Duodenal mucosa (tissue), 2 donors: ENCODE measurements around the gene CD164L2.

ENCODE experiments used
- H3K27ac ChIP-seq: one replicate; pipeline ENCODE4 v1.7.0; 2013; ENCODE audit warnings: low read depth, low read length
- H3K27me3 ChIP-seq, 2 donors: one replicate each; pipeline ENCODE4 v1.7.0; 2013; ENCODE audit warnings: low read length in 2 of 2, control low read depth in 1 of 2; ENCODE audit not compliant: insufficient read depth in 2 of 2, control insufficient read depth in 1 of 2
- H3K36me3 ChIP-seq, 2 donors: one replicate each; pipeline ENCODE4 v1.7.0; 2013; ENCODE audit warnings: low read length in 2 of 2, control low read depth in 1 of 2; ENCODE audit not compliant: insufficient read depth in 2 of 2, control insufficient read depth in 1 of 2
- H3K4me1 ChIP-seq, 2 donors: one replicate each; pipeline ENCODE4 v1.7.0; 2013; ENCODE audit warnings: low read length in 2 of 2, control low read depth in 1 of 2; ENCODE audit not compliant: insufficient read depth in 2 of 2, control insufficient read depth in 1 of 2
- H3K4me3 ChIP-seq, 2 donors: one replicate each; pipeline ENCODE4 v1.7.0; 2013; ENCODE audit warnings: low read length in 2 of 2, low read depth in 1 of 2
- H3K9ac ChIP-seq, 2 donors: one replicate each; pipeline ENCODE4 v1.7.0; 2013; ENCODE audit warnings: low read length in 2 of 2, low read depth in 1 of 2
- H3K9me3 ChIP-seq, 2 donors: one replicate each; pipeline ENCODE4 v1.7.0; 2013; ENCODE audit warnings: low read length in 2 of 2, control low read depth in 1 of 2; ENCODE audit not compliant: control insufficient read depth in 1 of 2

Gene CD164L2

GRCh38 chr1:27398405-27399149 is 15.4 kb upstream of the CD164L2 start:
- Histone ChIP-seq H3K9ac (no peak overlapping the region), H3K9me3 (no peaks in the 10 kb centered on the region), H3K36me3 (peaks cover 0 to 3% of the 10 kb centered on the region in 2 donors), H3K4me3 (no peak overlapping the region), H3K4me1 (peaks cover 9 to 14% of the 10 kb centered on the region in 2 donors), H3K27me3 (no peaks in the 10 kb centered on the region), H3K27ac (no peak overlapping the region)

GRCh38 chr1:27397749-27398148 is 14.6 kb upstream of the CD164L2 start:
- H3K4me1 ChIP-seq = peaks cover 5 to 10% of the 10 kb centered on the region in 2 donors
- H3K4me3 ChIP-seq = no peak overlapping the region
- H3K9ac ChIP-seq = no peak overlapping the region
- no peak overlapping the region for H3K27ac ChIP-seq
- H3K36me3 ChIP-seq = no peaks in the 10 kb centered on the region
- no peaks in the 10 kb centered on the region for H3K27me3 ChIP-seq
- no peaks in the 10 kb centered on the region for H3K9me3 ChIP-seq

GRCh38 chr1:27397110-27397509 is 14.0 kb upstream of the CD164L2 start:
- Histone ChIP-seq H3K27ac (no peak overlapping the region), H3K9ac (no peak overlapping the region), H3K9me3 (no peaks in the 10 kb centered on the region), H3K4me1 (peaks cover under 1 to 7% of the 10 kb centered on the region in 2 donors), H3K4me3 (no peak overlapping the region), H3K27me3 (no peaks in the 10 kb centered on the region), H3K36me3 (no peaks in the 10 kb centered on the region)

DNA sequence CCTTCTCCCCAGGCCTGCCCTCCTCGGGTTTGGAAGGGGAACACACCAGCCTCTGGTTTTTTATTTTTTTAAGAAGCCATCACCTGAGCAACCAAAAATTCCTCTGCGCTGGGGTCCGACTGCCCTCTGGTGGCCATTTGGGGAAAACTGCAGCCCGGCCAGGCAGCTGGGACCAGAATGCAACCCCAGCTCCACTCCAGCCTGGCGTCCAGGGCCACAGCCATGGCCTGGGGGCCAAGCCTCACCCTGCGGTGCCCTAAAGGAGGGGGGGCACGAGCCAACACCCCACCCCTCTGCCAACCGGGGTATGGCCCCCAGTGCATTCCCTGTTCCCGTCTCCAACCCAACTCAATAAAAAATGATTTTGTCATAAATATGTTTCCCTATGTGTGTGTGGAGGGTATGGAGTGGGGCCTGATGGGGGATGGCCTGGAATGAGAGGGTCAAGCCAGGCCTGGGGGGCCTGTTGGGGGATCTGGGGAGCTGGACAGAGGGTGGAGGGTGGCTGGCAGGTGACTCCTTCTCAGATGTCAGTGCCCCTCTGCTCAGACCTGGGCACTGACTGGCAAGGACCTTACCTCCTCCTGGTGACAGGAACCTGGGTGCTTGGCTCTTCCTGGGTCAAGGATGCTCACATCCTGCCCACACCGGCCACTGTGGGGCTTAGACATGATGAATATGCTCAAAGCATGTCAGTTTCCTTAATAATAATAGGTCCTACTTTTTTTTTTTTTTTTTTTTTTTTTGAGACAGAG is 12.5 kb upstream of the CD164L2 start:
- Histone ChIP-seq H3K27ac (no peak overlapping the region), H3K27me3 (no peaks in the 10 kb centered on the region), H3K4me1 (peaks cover 7 to 16% of the 10 kb centered on the region in 2 donors), H3K9ac (no peak overlapping the region), H3K36me3 (no peaks in the 10 kb centered on the region), H3K9me3 (no peaks in the 10 kb centered on the region), H3K4me3 (no peak overlapping the region)

DNA sequence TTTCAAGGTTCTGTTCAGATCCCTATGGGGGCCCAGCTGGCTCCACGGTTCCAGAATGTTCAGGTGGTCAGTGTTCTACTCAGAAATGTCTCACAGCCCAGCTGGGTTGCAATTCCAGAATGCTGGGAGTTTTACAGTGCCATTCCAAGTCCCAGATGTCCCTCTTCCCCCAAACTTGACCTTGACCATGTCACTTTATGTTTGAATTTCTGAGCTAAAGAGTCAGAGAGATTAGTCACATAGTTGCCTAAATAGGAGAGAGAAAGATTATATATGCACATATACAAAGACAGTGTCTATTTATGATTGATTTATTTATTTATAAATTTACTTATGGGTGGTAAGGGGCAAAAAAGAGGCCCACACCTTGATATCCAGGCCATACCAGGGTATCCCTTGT is 11.8 kb upstream of the CD164L2 start:
- H3K9me3 ChIP-seq = no peaks in the 10 kb centered on the region
- H3K36me3 ChIP-seq = no peaks in the 10 kb centered on the region
- no peak overlapping the region for H3K27ac ChIP-seq
- H3K4me3 ChIP-seq = no peak overlapping the region
- peaks cover 7 to 16% of the 10 kb centered on the region in 2 donors for H3K4me1 ChIP-seq
- H3K9ac ChIP-seq = no peak overlapping the region
- no peaks in the 10 kb centered on the region for H3K27me3 ChIP-seq

DNA sequence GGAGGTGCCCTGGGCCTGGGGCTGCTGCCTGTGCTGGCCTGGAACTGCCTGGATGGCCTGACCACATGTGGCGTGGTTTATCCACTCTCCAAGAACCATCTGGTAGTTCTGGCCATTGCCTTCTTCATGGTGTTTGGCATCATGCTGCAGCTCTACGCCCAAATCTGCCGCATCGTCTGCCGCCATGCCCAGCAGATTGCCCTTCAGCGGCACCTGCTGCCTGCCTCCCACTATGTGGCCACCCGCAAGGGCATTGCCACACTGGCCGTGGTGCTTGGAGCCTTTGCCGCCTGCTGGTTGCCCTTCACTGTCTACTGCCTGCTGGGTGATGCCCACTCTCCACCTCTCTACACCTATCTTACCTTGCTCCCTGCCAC is 11.1 kb upstream of the CD164L2 start:
- no peak overlapping the region for H3K4me3 ChIP-seq
- no peaks in the 10 kb centered on the region for H3K9me3 ChIP-seq
- no peak overlapping the region for H3K27ac ChIP-seq
- H3K27me3 ChIP-seq = no peaks in the 10 kb centered on the region
- H3K36me3 ChIP-seq = no peaks in the 10 kb centered on the region
- no peak overlapping the region for H3K9ac ChIP-seq
- H3K4me1 ChIP-seq = peaks cover 7 to 16% of the 10 kb centered on the region in 2 donors

GRCh38 chr1:27393641-27394281 is 10.6 kb upstream of the CD164L2 start:
- Histone ChIP-seq H3K27me3 (no peaks in the 10 kb centered on the region), H3K4me1 (peaks cover 7 to 16% of the 10 kb centered on the region in 2 donors), H3K27ac (no peak overlapping the region), H3K36me3 (no peaks in the 10 kb centered on the region), H3K9ac (no peak overlapping the region), H3K4me3 (no peak overlapping the region), H3K9me3 (no peaks in the 10 kb centered on the region)

DNA sequence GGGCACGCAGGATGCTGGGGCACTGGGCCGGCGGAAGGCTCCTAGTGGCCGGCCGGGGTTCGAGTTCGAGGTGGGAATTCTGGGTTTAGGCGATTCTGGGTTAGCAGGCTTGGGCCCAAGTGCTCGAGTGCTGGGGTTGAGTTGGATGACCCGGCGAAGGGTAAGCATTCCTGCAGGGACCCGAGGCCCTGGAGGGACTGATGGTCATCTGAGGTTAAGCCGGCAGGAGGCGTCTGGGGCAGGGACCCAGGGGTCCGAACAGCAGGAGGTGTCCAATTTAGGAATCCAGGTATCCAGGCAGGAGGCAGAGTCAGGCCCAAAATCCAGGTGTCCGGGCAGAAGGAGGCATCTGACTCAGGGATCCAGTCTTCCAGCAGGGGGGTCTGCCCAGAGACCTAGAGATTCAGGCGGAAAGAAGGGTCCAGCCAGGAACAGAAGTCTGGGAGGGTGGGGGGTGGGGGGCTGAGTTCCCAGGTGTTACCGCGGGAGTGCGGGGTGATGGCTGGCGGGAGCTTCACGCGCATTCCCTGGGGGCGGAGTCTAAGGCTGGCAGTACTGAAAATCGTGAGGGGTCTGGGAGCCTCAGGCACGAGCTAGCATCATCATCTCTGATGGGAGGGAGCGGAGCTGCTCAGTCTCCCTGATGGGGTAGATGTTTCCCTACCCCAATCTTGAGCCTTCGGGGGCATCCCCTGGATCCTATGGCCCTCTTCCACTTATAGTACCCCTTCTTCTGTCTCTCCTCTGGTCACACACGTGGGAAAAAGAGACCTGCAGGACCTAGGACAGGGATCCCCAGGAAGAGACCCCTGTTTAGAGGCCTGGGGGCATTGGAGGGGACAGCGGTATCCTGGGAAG is 9.9 kb upstream of the CD164L2 start:
- peaks cover 10 to 16% of the 10 kb centered on the region in 2 donors for H3K4me1 ChIP-seq
- H3K9me3 ChIP-seq = no peaks in the 10 kb centered on the region
- no peak overlapping the region for H3K27ac ChIP-seq
- no peaks in the 10 kb centered on the region for H3K27me3 ChIP-seq
- H3K9ac ChIP-seq = peak overlapping the region; percentile 18 to 33
- peak overlapping the region; percentile 56 to 63 for H3K4me3 ChIP-seq
- no peaks in the 10 kb centered on the region for H3K36me3 ChIP-seq

GRCh38 chr1:27392096-27392777 is 9.1 kb upstream of the CD164L2 start, which contains the start of gene GPR3:
Gene GPR3, plus strand, starts transcription at chr1:27392622. Its CDS starts 1,177 bp downstream, at chr1:27393799.
- no peak within 1 kb of the TSS for H3K27ac ChIP-seq
- peaks cover 10 to 16% of the 10 kb centered on the region in 2 donors for H3K4me1 ChIP-seq
- H3K36me3 ChIP-seq = no peaks in the 10 kb centered on the region
- H3K9me3 ChIP-seq = no peaks in the 10 kb centered on the region
- no peaks in the 10 kb centered on the region for H3K27me3 ChIP-seq
- H3K4me3 ChIP-seq = peak within 1 kb of the TSS; percentile 57 to 71
- H3K9ac ChIP-seq = peak within 1 kb of the TSS; percentile 33 to 39
